PC-3 (cell line): ENCODE results near the gene GREB1L. TPM values are rescaled to one million over a fixed set of nuclear protein-coding genes. Genes with fewer than 3 reads are reported as not detected.

Source experiments
- ATAC-seq: fragments of 200-7000 bp; cut with Tn5 transposase; 2 replicates; pipeline ENCODE4 v1.9.1; 2020; ENCODE audit warnings: mild to moderate bottlenecking, moderate library complexity
- BruUV-seq: library from RNA; stranded (reverse); fragments of 400-500 nt; replicated peaks from 2 replicates; lab custom pipeline; 2021; lab: Mats Ljungman, UMichigan
- CTCF ChIA-PET: fragments of 300-600 bp; sonication (Branson Sonifier 250); formaldehyde crosslinking; loops from one replicate; lab custom pipeline; 2022; ENCODE audit warnings: antibody characterized with exemption; lab: Charles Lee
- POLR2A ChIA-PET: fragments of 300-600 bp; sonication (Branson Sonifier 250); formaldehyde crosslinking; loops from one replicate; lab custom pipeline; 2022; ENCODE audit warnings: antibody characterized with exemption; ENCODE audit not compliant: unreplicated experiment; lab: Charles Lee
- DNase-seq: peaks from one replicate; pipeline ENCODE4 v3.0.0-alpha.2; 2015
- H2AFZ ChIP-seq: fragments of 300-600 bp; sonication (generic); 2 replicates; pipeline ENCODE4 v1.6.0; 2016; ENCODE audit warnings: antibody characterized with exemption, low read length
- H3F3A ChIP-seq: fragments of 300-600 bp; sonication (generic); one replicate; pipeline ENCODE4 v1.6.0; 2017; ENCODE audit warnings: antibody characterized with exemption, low read length, control low read depth, mild to moderate bottlenecking; ENCODE audit not compliant: unreplicated experiment
- H3K27ac ChIP-seq: fragments of 300-600 bp; sonication (generic); 2 replicates; pipeline ENCODE4 v1.5.1; 2016; ENCODE audit warnings: mild to moderate bottlenecking, low read length
- H3K27me3 ChIP-seq: fragments of 300-600 bp; sonication (generic); 2 replicates; pipeline ENCODE4 v1.6.1; 2016; ENCODE audit warnings: low read length, mixed read lengths
- H3K36me3 ChIP-seq: fragments of 300-600 bp; sonication (generic); 2 replicates; pipeline ENCODE4 v1.6.1; 2016; ENCODE audit warnings: low read depth, mixed run types, low read length, mixed read lengths
- H3K4me1 ChIP-seq: fragments of 300-600 bp; sonication (generic); 2 replicates; pipeline ENCODE4 v1.5.1; 2016; ENCODE audit warnings: low read length; ENCODE audit not compliant: insufficient read depth
- H3K4me2 ChIP-seq: fragments of 300-600 bp; sonication (generic); 2 replicates; pipeline ENCODE4 v1.6.0; 2016; ENCODE audit warnings: low read length
- H3K4me3 ChIP-seq: fragments of 300-600 bp; sonication (generic); 2 replicates; pipeline ENCODE4 v1.5.1; 2016; ENCODE audit warnings: mild to moderate bottlenecking, low read length, mixed read lengths
- H3K79me2 ChIP-seq: fragments of 300-600 bp; sonication (generic); 2 replicates; pipeline ENCODE4 v1.6.1; 2017; ENCODE audit warnings: low read length, mixed read lengths
- H3K9ac ChIP-seq: fragments of 300-600 bp; sonication (generic); 2 replicates; pipeline ENCODE4 v1.6.0; 2016; ENCODE audit warnings: mild to moderate bottlenecking, low read length
- H3K9me2 ChIP-seq: fragments of 300-600 bp; sonication (generic); replicated peaks from 2 replicates; pipeline ENCODE4 v1.6.1; 2016; ENCODE audit warnings: mixed run types, low read length, mixed read lengths
- H3K9me3 ChIP-seq: fragments of 300-600 bp; sonication (generic); 2 replicates; pipeline ENCODE4 v1.6.1; 2016; ENCODE audit warnings: low read length, mixed read lengths
- H4K20me1 ChIP-seq: fragments of 300-600 bp; sonication (generic); 2 replicates; pipeline ENCODE4 v1.6.1; 2016; ENCODE audit warnings: low read length, mixed read lengths
- EZH2 ChIP-seq: fragments of 300-600 bp; sonication (generic); IDR thresholded peaks from one replicate; pipeline ENCODE4 v1.6.1; 2017; ENCODE audit warnings: antibody characterized with exemption, mild to moderate bottlenecking, low read length; ENCODE audit not compliant: unreplicated experiment
- EZH2phosphoT487 ChIP-seq: fragments of 300-600 bp; sonication (generic); IDR thresholded peaks from 2 replicates; pipeline ENCODE4 v1.6.1; 2018; ENCODE audit warnings: mild to moderate bottlenecking, antibody characterized with exemption, low read length, borderline replicate concordance
- intact Hi-C: fragments of 100-400 bp; cut with micrococcal nuclease; formaldehyde crosslinking; loops from 2 replicates; pipeline ENCODE4 v1.9.0; 2023
- total RNA-seq: library from RNA; depleted of rRNA; stranded (reverse); fragments of >200 nt; gene quantifications from 2 replicates; pipeline ENCODE4 v1.2.3, GENCODE V29; 2014
- TF ChIP-seq, protein P1 (sequence below): fragments of 300-600 bp; sonication (generic); conservative IDR thresholded peaks from 2 replicates; pipeline ENCODE4 v1.5.1; 2017; ENCODE audit warnings: antibody characterized with exemption, low read depth, mild to moderate bottlenecking, low read length

The GREB1L gene
- total RNA-seq, 1 experiment from 2014 or later, result 10.3 TPM

DNA sequence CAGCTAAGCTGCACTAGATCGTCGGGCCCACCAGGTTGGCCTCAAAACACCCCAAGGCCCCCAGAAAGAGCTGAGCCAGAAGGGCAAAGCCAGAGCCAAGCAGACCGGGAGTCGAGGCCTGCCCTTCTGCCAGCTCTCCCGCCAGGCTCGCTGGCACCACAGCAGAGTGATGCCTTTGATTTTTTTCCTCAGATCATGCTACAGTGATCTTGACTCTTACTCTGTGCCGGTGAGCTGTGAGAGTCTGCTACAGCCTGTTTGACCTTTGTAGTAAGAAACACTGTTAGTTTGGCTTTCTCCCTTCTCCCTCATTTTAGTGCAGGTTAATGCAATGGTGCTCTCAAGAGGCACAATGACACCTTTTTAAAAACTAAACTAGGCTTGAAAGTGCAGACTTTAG, 260.6 kb downstream of the GREB1L start:
- Histone ChIP-seq H3K9me2 (no peaks in the 10 kb centered on the region), H3K9ac (no peak overlapping the region), H3F3A (no peaks in the 10 kb centered on the region), H3K36me3 (no peaks in the 10 kb centered on the region), H3K27me3 (no peaks in the 10 kb centered on the region), H3K27ac (no peak overlapping the region), H4K20me1 (no peaks in the 10 kb centered on the region), H3K9me3 (no peaks in the 10 kb centered on the region), H3K4me3 (no peak overlapping the region), H2AFZ (no peak overlapping the region), H3K4me2 (no peak overlapping the region), H3K79me2 (no peaks in the 10 kb centered on the region), H3K4me1 (no peaks in the 10 kb centered on the region)
- ATAC-seq (no peak), DNase-seq (no peak)
- no peak for TF ChIP-seq EZH2phosphoT487
- no peak for TF ChIP-seq EZH2
- POLR2A ChIA-PET, result no interaction called here
- no TSS peak for BruUV-seq
- intact Hi-C loops, result no loop called here
- CTCF ChIA-PET, result no interaction called here

DNA sequence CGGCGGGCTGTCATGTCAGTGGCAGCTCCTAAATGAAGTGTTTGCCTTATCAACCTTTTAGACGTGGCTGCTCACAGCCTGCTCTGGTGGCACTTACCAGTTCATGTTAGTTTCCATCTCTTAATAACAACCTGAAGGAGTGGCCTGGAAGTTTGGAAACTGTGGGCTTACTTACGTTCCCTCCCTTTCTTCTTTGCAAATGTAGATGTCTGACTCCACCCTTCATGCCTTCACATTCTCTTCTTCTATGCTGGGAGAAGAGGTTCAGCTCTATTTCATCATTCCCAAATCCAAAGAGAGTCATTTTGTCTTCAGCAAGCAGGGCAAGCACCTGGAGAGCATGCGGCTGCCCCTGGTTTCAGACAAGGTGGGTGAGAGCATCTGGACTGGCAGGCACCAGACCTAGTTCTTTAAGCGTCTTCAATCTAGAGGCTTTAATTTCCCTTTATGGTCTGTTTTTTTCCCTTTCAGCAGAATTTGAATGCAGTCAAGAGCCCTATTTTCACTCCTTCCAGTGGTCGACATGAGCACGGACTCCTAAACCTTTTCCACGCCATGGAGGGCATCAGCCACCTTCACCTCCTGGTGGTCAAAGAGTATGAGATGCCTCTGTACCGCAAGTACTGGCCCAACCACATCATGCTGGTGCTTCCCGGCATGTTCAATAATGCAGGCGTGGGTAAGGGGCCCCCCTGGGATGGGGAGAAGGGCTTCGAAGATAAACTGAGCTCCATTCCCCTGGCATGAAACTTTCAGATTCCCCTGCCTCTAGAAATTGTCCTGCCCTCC, 266.1 kb downstream of the GREB1L start:
- ChIA-PET POLR2A (no interaction called here), CTCF (interaction anchor here (0.6 to 0.7 kb wide), 2 partner anchors 56 to 308 kb away, joined by 3 to 8 read pairs; no protein-coding TSS in a partner anchor)
- DNase-seq, result no peak
- no peak for TF ChIP-seq EZH2
- TF ChIP-seq, protein P1, sequence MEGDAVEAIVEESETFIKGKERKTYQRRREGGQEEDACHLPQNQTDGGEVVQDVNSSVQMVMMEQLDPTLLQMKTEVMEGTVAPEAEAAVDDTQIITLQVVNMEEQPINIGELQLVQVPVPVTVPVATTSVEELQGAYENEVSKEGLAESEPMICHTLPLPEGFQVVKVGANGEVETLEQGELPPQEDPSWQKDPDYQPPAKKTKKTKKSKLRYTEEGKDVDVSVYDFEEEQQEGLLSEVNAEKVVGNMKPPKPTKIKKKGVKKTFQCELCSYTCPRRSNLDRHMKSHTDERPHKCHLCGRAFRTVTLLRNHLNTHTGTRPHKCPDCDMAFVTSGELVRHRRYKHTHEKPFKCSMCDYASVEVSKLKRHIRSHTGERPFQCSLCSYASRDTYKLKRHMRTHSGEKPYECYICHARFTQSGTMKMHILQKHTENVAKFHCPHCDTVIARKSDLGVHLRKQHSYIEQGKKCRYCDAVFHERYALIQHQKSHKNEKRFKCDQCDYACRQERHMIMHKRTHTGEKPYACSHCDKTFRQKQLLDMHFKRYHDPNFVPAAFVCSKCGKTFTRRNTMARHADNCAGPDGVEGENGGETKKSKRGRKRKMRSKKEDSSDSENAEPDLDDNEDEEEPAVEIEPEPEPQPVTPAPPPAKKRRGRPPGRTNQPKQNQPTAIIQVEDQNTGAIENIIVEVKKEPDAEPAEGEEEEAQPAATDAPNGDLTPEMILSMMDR, result no peak
- no peak for TF ChIP-seq EZH2phosphoT487
- peaks cover 2% of the 10 kb centered on the region; the same call in 1 of the 2 replicates for H3K36me3 ChIP-seq
- H4K20me1 ChIP-seq, result no peaks in the 10 kb centered on the region
- BruUV-seq, result no TSS peak
- no peaks in the 10 kb centered on the region for H3K79me2 ChIP-seq
- H3K27me3 ChIP-seq, result no peaks in the 10 kb centered on the region
- H3F3A ChIP-seq, result no peaks in the 10 kb centered on the region
- no peak overlapping the region for H3K4me3 ChIP-seq
- no peak for ATAC-seq
- H2AFZ ChIP-seq, result no peak overlapping the region
- no peak overlapping the region for H3K27ac ChIP-seq
- no peaks in the 10 kb centered on the region for H3K4me1 ChIP-seq
- no peak overlapping the region for H3K4me2 ChIP-seq
- H3K9ac ChIP-seq, result no peak overlapping the region
- no peaks in the 10 kb centered on the region for H3K9me2 ChIP-seq
- no peaks in the 10 kb centered on the region for H3K9me3 ChIP-seq
- intact Hi-C loops, result no loop called here

DNA sequence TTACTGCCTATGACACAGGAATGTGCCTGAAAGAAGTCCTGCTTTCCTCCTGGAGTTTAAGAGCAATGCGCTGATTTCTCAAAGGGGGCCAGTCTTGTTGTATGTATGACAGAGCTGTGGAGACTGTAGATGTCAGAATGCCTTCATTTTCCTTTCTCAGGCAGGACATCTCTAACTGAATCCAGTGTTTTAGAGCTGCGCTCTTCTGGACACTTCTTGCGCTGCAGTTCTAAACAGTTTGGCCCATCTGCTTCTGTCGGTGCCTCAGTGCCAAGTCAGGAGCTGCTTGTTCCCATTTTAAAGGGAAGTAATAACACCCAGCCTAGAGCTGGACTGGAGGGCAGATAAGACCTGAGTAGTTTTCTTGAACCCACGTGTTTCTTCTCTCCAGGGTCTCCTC, 267.0 kb downstream of the GREB1L start:
- Histone ChIP-seq H3F3A (no peaks in the 10 kb centered on the region), H2AFZ (no peak overlapping the region), H3K9me2 (no peaks in the 10 kb centered on the region), H3K4me3 (no peak overlapping the region), H3K9ac (no peak overlapping the region), H3K27me3 (no peaks in the 10 kb centered on the region), H3K79me2 (no peaks in the 10 kb centered on the region), H3K4me2 (no peak overlapping the region), H3K36me3 (peaks cover 8% of the 10 kb centered on the region; the same call in 1 of the 2 replicates), H3K27ac (no peak overlapping the region), H4K20me1 (no peaks in the 10 kb centered on the region), H3K9me3 (no peaks in the 10 kb centered on the region), H3K4me1 (no peaks in the 10 kb centered on the region)
- peak; percentile 38; the same call in 1 of the 2 replicates for ATAC-seq
- POLR2A ChIA-PET, result interaction anchor here (0.6 kb wide), 1 partner anchor 33 kb away, joined by 5 read pairs; no protein-coding TSS in a partner anchor
- DNase-seq, result no peak
- intact Hi-C loops, result loop anchor here (1.0 kb wide), 1 partner anchor 314 kb away; no protein-coding TSS in a partner anchor
- CTCF ChIA-PET, result interaction anchor here (0.6 to 0.7 kb wide), 4 partner anchors 56 to 408 kb away, joined by 3 to 8 read pairs (median 5); no protein-coding TSS in a partner anchor
- BruUV-seq, result no TSS peak
- TF ChIP-seq EZH2 (no peak), EZH2phosphoT487 (no peak)
- TF ChIP-seq, protein P1, result no peak
